SK-N-MC (cell line): ENCODE results near the gene PDCD1.

ENCODE experiments used
- DNase-seq: peaks from one replicate; pipeline ENCODE4 v3.0.0-alpha.2; 2011; ENCODE audit warnings: low read depth, low spot score
- H3K27ac ChIP-seq: fragments of 200-600 bp; sonication (generic); 2 replicates; pipeline ENCODE4 v1.5.1; 2016; ENCODE audit warnings: mixed run types
- H3K36me3 ChIP-seq: fragments of 200-600 bp; sonication (generic); 2 replicates; pipeline ENCODE4 v1.6.1; 2017; ENCODE audit warnings: antibody characterized with exemption, low read length, mixed read lengths; ENCODE audit not compliant: insufficient read depth
- H3K4me3 ChIP-seq: fragments of 200-600 bp; sonication (generic); 2 replicates; pipeline ENCODE4 v1.5.1; 2016
- H3K9ac ChIP-seq: fragments of 200-600 bp; sonication (generic); 2 replicates; pipeline ENCODE4 v1.8.0; 2017; ENCODE audit warnings: mixed run types, mixed read lengths; ENCODE audit not compliant: insufficient read length
- H3K9me3 ChIP-seq: fragments of 200-600 bp; sonication (generic); 2 replicates; pipeline ENCODE4 v1.6.1; 2017; ENCODE audit warnings: low read depth, mild to moderate bottlenecking, antibody characterized with exemption, low read length, moderate library complexity, mixed read lengths
- EZH2 ChIP-seq: fragments of 200-600 bp; sonication (generic); IDR thresholded peaks from one replicate; pipeline ENCODE4 v1.6.1; 2017; ENCODE audit warnings: antibody characterized with exemption
- FOXP2 ChIP-seq: optimal IDR thresholded peaks from 2 replicates; pipeline ENCODE3; 2011; ENCODE audit warnings: mild to moderate bottlenecking, moderate library complexity; ENCODE audit not compliant: insufficient read depth; ENCODE audit errors: extremely low read length, control extremely low read depth
- POLR2AphosphoS5 ChIP-seq: IDR thresholded peaks from 2 replicates; pipeline ENCODE4 v1.6.1; 2012; ENCODE audit warnings: mild to moderate bottlenecking, low read depth, low read length, borderline replicate concordance

Gene PDCD1

DNA sequence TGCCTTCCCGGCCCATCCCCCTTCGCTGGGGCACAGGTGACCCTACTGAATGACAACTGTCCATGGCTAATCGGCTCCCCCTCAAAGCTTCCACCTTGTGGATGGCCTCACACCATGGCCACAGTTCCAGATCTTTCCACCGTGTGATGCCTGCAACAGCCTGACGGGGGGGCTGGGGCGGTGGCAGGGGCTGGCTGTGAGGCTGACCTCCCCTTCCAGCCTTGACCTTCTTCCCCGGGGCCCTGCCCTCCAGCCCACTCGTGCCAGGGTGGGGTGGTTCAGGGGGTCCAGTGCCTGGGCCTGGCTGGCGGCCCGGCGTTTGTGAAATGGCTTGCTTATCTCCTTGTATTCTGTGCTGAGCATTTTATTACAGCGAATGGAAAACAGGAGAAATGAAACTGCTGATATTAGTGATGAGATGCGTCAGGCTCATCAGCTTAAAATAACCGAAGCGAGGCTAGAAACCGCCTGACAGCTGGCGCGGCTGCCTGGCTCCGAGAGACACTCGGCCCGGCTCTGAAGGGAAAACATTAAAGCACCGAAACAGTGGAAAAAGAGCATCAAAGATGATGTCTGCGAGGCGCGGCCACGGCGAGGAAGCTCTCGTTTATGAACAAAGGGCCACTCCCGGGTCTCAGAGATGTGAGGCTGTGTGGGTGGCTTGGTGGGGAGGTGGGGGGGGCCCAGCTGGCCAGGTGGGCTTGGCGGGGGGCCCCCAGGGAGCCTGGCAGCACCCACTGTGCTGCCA lies 916 bp upstream of the PDCD1 start:
- no peak for DNase-seq
- TF ChIP-seq EZH2 (no peak), POLR2AphosphoS5 (no peak), FOXP2 (no peak)
- H3K9me3 ChIP-seq, result no peaks in the 10 kb centered on the region
- H3K4me3 ChIP-seq, result no peak overlapping the region
- H3K27ac ChIP-seq, result 0 out of 2 replicates have a peak overlapping the region, but pooled peaks have one; percentile 31
- H3K9ac ChIP-seq, result no peak overlapping the region
- H3K36me3 ChIP-seq, result no peaks in the 10 kb centered on the region

DNA sequence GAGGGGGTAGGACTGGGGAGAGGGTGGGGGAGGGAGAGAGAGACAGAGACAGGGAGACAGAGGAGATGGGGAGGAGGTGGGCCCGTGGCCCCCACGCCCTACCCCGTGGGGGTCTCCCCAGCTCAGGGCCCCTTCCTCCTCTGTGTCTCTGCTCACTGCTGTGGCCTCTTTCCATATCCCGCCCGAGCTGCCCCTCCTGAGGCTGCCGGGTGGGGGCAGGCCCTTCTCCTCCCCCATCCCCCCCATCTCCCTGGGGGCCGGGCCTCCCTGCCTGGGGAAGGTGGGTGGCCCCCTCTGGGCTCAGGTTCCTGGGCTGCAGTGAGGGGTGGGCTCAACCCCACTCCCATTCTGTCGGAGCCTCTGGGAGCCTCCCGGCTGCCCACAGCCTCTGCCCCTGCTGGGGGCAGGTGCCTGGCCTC lies 332 bp upstream of the PDCD1 start:
- no peak overlapping the region for H3K4me3 ChIP-seq
- H3K9ac ChIP-seq, result no peak overlapping the region
- TF ChIP-seq POLR2AphosphoS5, result no peak
- TF ChIP-seq FOXP2, result no peak
- no peak for TF ChIP-seq EZH2
- H3K9me3 ChIP-seq, result no peaks in the 10 kb centered on the region
- no peak for DNase-seq
- no peaks in the 10 kb centered on the region for H3K36me3 ChIP-seq
- no peak overlapping the region for H3K27ac ChIP-seq

DNA sequence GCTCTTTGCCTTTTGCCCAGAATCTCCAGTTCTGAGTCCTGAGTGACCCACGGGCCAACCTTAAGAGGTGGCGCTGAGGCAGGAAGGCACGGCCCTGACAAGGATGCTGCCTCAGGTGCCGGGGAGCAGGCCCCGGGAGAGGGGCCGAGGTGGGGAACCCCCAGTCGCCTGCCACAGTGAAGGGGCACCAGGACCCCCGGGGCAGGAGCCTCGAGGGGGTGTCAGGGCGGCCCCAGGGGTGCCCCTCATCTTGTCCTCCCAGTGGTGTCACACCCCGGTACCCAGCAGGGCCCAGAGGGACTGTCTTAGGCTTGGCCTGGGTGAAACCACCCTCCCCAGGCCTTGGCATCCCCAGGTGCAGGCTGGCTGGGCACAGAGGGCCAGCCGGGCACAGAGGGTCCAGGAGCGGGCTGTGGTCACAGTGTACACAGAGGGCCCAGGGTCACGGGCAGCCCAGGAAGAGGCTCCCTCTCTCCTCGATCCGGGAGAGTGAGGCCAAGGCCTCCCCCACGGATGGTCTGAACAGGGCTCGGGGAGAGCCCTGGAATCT lies 1.0 kb downstream of the PDCD1 start:
- Histone ChIP-seq H3K9ac (no peak overlapping the region), H3K27ac (no peak overlapping the region), H3K36me3 (no peaks in the 10 kb centered on the region), H3K4me3 (no peak overlapping the region), H3K9me3 (no peaks in the 10 kb centered on the region)
- TF ChIP-seq EZH2 (no peak), FOXP2 (no peak), POLR2AphosphoS5 (no peak)
- no peak for DNase-seq

DNA sequence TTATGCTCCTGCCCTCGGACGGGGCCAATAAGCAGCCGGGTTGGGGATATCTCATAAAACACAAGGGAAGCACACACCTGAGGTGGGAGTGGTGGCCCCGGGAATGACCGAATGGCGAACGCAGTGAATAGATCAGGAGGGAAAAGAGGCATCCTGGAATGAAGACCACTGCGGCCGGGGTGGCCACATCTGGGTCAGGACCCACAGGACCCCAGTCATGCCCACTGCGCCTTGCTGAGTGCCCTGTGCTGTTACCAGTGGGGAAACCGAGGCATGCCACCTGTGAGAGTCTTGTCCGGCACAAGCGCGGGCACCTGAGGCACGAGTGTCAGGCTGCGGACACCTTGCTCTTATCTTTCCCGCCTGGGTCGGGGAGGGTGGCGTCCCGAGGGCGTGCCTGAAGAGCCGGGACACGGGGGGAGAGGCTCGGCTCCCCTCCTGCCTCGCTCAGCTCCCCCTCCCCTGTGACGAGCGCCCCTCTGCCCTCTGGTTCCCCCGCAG lies 1.6 kb downstream of the PDCD1 start:
- TF ChIP-seq EZH2, result no peak
- no peak for TF ChIP-seq FOXP2
- no peak for TF ChIP-seq POLR2AphosphoS5
- H3K27ac ChIP-seq, result no peak overlapping the region
- no peak overlapping the region for H3K9ac ChIP-seq
- H3K4me3 ChIP-seq, result no peak overlapping the region
- no peaks in the 10 kb centered on the region for H3K9me3 ChIP-seq
- H3K36me3 ChIP-seq, result no peaks in the 10 kb centered on the region
- no peak for DNase-seq

DNA sequence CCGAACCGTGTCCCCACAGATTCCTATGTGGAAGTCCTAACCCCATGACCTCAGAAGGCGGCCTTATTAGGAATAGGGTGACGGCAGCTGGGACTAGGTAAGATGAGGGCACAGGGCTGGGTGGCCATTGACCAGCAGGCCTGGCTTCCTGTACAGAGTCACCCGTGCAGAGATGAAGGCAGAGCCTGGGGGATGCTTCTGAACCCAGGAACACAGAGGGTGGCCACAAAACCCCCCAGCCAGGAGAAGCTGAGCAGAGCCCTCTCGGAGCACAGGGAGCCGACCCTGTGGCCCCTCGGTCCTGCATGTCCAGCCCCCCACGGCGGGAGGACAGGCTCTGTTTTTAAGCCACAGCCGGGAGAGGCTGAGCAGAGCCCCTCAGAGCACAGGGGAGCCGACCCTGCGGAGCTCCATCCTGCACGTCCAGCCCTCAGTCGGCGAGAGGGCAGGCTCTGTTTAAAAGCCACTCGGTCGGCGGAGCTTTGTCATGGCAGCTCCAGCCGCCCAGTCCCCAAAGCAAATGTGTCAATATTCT lies 2.7 kb downstream of the PDCD1 start:
- H3K4me3 ChIP-seq, result no peak overlapping the region
- no peak for DNase-seq
- H3K36me3 ChIP-seq, result no peaks in the 10 kb centered on the region
- TF ChIP-seq FOXP2, result no peak
- TF ChIP-seq EZH2, result no peak
- no peak for TF ChIP-seq POLR2AphosphoS5
- H3K27ac ChIP-seq, result no peak overlapping the region
- H3K9me3 ChIP-seq, result no peaks in the 10 kb centered on the region
- H3K9ac ChIP-seq, result no peak overlapping the region

DNA sequence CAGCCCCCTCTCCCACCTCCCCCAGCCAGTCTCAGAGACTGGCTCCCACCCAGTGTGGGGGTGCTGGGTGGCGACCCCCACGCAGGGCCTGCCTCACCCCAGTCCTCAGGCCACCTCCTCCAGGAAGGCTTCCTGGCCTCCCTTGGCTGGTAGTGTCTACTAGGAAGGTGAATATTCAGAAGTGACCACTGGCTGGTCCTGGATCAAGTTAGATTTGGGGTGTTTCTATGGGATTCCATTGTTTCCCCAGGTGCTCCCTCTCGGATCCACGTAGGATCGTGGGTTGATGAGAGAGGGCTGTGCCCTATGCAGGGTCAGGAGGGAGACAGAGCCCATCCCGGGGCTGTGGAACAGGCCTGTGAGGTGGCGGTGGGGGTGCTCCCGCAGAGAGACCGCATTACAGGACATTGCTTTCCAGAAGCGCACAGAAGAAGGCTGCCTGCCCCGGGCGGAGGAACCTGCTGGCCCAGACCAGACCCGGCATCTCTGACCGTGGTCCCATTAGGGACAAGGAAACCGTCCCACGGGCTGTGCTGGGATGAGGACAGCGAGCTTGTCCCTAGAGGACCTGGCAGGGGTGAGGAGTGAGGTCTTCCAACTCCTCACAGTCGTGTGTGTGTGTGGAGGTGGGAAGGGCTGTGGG lies 3.3 kb downstream of the PDCD1 start:
- TF ChIP-seq EZH2 (no peak), POLR2AphosphoS5 (no peak)
- Histone ChIP-seq H3K9me3 (no peaks in the 10 kb centered on the region), H3K36me3 (no peaks in the 10 kb centered on the region), H3K27ac (no peak overlapping the region), H3K9ac (no peak overlapping the region), H3K4me3 (no peak overlapping the region)
- no peak for DNase-seq

DNA sequence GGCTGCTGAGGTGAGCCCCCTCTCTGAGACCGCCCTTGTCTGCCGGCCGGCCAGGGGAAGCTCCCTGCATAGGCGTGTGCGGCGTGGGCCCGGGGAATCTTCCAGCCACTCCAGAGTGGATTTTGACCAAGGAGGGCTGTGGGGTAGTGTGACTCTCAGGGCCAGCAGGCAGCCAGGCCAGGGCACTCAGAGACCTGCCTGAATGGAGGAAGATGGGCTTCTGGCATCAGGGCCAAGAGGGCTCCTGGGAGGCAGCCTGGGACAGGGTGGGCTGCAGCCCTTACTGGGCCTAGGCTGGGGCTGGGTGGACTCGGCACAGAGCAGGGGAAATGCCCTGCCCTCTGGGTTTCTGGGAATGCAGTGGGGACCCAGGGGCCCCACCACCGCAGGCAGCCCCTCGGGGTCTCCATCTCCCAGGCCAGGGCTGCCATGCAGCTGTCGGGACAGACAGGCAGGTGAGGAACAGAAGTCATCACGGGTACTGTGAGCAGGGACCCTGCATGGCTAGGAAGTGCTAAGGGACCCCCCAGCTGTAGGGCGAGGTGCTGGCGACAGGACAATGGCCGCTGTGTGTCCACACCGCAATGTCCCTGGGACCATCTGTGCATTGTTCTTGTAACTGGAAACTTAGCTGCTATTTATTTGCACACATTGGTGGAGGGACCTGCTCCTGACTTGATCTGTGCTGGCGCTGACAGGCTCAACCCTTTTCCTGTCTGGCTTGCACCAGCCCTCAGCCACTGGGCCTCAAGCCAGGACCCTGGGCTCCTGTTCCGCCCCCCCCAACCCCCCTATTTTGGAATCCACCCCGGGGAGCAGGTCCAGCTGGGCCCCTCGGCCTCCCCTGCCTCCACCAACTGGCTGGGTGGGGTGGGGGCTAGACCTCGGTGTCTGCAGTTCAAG lies 4.1 kb downstream of the PDCD1 start:
- no peak overlapping the region for H3K27ac ChIP-seq
- no peaks in the 10 kb centered on the region for H3K36me3 ChIP-seq
- no peaks in the 10 kb centered on the region for H3K9me3 ChIP-seq
- no peak overlapping the region for H3K4me3 ChIP-seq
- no peak overlapping the region for H3K9ac ChIP-seq
- TF ChIP-seq EZH2 (no peak), POLR2AphosphoS5 (no peak), FOXP2 (no peak)
- no peak for DNase-seq
